ENCODE data around the gene GLI1.

DNA sequence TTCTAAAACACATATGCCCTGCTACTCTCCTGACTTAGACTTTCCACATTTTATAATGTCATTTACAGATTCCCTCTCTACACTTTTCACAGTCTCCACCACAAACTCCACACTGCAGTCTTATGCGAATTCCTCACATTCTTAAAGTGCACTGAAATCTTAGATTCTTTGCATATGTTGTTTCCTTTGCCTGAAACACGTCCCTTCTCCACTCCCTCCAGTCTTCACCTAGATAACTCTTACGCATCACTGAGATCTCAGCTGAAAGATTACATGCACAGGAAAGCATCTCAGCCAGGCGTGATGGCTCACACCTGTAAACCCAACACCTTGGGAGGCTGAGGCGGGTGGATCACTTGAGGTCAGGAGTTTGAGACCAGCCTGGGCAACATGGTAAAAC is 23.9 kb downstream of the GLI1 start:
- TF ChIP-seq, protein P1, sequence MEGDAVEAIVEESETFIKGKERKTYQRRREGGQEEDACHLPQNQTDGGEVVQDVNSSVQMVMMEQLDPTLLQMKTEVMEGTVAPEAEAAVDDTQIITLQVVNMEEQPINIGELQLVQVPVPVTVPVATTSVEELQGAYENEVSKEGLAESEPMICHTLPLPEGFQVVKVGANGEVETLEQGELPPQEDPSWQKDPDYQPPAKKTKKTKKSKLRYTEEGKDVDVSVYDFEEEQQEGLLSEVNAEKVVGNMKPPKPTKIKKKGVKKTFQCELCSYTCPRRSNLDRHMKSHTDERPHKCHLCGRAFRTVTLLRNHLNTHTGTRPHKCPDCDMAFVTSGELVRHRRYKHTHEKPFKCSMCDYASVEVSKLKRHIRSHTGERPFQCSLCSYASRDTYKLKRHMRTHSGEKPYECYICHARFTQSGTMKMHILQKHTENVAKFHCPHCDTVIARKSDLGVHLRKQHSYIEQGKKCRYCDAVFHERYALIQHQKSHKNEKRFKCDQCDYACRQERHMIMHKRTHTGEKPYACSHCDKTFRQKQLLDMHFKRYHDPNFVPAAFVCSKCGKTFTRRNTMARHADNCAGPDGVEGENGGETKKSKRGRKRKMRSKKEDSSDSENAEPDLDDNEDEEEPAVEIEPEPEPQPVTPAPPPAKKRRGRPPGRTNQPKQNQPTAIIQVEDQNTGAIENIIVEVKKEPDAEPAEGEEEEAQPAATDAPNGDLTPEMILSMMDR (IDR thresholded peaks at IDR 0.05; ENCODE audit: low read length) = no peak
- TF ChIP-seq EZH2 (IDR thresholded peaks at IDR 0.05; ENCODE audit: borderline replicate concordance, low read length) = no peak
